IPS DF 4.7 (cell line): Measurements from ENCODE around the gene HEY2.

ENCODE experiments used
- DNase-seq: peaks from one replicate; pipeline ENCODE4 v3.0.0-alpha.2; 2013; ENCODE audit warnings: low spot score; ENCODE audit errors: extremely low read depth

HEY2 gene

DNA sequence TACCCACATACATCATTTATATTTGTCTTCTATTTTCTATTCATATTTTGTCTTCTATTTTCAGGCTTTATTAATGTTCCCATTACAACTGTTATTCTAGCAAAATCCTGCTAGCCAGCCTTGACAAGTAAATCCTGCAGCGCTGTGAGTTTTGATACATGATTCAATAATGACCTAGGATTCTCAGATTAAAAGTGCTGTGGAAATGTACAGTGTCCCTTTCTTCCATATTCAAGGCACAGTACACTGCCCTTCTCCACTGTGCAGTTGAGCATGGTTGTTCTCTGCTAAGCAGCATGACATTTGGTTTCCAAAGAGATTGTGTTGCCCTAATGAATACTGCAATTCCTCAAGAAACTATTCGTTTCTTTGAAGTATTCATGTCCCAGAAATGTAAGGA, 5.8 kb upstream of the HEY2 start:
- DNase-seq, result no peak

GRCh38 chr6:125745281-125746018, 4.0 kb upstream of the HEY2 start:
- peak; percentile 79 for DNase-seq

DNA sequence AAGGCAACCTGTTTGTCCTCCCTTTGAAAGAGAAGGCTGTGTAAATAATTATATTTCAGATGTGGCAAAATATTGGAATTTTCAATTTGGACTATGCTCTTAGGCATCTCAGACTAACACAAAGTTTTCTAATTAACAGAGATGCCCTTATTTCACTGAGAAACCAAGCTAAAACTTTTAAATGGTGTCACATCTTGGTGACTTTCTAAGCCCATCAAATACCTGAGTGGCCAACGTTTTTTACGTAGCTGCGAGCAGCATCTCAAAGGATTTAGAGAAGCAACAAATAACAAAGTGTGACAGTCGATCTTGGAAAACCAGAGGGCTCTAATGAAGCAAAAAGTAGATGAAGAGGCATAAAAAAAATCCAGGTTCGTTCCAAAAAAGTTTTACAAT, 3.4 kb upstream of the HEY2 start:
- DNase-seq, result no peak

- peak; percentile 72 for DNase-seq
Measured at GRCh38 chr6:125746731-125747588, 2.5 kb upstream of the HEY2 start.

GRCh38 chr6:125747589-125748405, 1.6 kb upstream of the HEY2 start:
- no peak for DNase-seq

DNA sequence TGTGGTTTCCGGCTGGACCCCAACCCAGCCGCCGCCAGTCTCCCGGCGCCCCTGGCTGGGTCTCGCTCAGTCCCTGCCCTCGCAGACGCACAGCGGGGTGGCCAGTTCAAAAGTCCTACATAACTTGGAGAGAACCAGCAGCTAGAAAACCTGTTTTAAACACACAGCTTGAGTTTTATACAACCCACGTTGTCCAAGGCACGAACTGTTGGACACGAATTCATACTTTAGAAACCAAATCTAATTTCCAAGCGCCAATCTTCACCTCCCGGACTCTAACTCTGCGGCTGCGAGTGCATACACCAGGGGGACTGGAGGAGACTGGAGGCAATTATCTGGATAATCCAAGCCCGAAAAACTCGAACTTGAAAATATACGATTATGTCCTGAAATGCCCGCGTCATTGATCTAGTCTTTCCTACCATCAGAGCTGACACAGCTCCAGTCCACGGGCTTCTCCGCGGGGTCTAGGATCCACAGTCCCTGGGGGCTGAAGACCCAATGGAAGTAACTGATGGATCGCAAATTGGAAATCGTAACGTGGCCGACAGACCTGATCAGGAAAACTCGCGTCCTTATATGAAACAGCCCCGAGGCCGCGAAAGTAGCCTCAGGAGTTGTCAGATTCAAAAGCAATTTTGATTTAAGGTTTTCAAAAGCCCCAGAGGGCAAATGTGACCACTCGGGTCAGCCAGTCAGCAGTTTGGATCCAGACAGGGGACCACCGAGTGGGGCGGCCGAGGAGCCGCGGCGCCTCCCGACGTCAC, 843 bp upstream of the HEY2 start:
- no peak for DNase-seq

DNA sequence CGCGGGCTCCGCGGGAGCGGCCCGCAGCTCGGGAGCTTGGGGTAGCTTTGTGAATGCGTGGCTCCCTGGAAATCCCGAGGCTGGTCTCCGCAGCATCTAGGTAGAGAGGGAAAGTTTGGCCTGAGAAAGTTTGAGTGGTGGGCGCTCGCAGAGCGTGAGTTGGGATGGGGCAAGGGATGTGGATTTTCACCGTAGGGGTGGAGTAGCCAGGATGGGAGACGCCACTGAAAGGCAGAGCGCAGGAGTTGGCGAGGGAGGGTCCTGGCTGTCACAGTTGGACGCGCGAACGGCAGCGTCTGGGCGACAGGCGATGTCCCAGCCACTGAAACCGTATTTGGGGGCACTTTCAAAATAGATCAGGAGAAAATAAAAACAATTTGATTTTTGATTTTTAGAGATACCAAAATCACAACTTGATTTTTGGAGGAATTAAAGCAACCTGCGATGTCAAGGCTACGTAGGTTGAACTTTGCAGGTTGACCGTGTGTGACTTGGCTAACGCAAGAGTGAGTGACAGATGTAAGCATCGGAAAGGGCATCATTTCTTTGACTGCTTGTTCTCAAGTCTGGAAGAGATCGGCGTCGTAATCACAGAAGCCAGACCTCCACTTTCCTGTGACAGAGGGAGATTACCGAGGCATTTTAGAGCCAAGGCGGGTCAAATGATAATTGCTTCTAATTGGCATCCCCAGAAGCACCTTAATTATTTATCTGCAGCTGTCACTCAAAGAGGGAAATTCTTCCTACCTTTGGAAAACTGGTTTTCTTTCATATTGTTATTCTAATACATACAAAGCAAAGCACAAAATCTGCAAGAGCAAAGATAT, 646 bp downstream of the HEY2 start:
- no peak for DNase-seq

DNA sequence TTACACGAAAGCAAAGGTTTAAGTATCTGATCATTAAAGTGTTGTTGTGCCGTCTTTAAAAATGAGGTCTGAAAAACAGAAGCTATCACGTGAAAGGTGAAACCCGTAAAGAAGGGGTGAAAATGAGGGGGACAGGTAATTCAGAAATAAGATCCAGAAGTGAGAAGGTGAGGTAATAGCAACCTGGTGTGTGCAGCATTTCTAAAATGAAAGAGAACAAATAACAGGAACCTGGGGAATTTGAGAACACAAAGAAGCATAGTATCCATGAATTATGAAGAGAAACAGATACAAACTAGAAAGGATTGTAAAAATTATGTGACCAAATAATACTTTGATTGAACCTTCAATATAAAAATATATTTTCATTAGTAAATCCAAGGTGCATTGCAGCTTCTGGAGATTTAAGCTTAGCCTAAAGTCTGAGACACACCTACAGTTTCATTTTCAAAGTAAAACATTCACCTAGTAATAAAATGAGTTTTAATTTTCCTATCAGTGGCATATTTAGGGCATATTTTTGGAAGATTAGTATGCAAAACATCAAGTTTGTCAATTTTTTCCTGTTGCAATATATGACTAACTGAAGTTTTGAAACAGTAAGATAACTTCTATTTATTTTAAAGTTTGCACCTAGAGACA, 1.4 kb downstream of the HEY2 start:
- DNase-seq, result no peak

DNA sequence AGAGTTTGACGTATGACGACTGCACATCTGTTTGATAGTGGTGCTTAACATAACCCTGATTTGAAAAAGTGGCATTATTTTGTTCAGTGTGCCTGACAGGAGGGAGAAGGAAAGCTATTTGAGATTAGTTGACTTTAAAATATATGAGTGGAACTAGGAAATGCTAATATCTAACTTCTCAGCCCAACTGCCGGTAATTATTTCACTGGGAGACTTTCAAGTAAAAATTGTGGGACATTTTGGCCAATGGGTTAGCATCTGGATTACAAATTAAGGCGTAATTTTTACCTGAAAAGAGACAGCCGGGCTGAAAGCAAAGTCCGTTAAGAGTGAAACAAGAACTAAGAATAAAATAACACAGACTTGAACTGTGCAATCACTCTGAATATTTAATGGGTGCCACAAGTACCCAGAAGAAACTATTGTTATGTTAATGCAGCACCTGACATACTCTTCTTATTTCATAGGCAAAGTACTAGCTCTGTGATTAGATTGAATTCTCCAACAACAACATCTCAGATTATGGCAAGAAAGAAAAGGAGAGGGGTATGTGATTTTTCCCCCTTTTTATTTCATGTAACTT, 2.0 kb downstream of the HEY2 start:
- DNase-seq, result no peak

GRCh38 chr6:125752773-125753172, 3.3 kb downstream of the HEY2 start:
- no peak for DNase-seq

DNA sequence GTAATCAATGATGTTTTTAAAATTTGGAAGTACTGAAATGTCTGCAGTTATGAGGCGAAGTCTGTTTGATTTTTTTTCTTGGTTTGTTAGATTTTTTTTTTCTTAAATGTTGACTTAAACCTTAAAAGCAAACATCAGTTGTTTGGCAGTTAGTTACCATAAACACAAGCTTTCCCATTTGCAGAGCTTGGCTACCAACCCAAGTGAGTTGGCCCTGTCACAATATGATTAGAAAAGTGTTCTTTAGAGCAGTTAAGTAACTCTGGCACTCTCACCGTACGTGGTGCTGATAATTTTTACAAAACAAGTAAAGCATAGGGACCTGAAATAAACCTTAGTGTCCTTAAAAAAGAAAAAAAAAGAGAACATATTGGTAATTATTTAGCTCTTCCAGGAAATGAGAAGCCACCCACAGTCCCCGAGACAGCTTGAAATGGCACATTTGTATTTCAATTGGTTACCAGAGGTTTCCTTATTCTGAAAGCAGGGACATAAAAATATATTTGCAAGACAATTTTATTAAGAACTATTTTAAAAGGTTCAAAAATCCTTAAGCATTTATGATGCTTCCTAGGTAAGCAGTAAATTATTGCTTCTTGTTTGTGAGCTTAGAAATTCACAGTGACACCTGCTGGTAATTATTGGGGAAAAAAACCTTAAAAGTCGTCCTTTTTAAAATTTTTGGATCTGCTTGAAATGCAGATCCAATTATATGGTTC, 3.9 kb downstream of the HEY2 start:
- DNase-seq, result no peak

- no peak for DNase-seq
Measured at GRCh38 chr6:125753937-125754259, 4.5 kb downstream of the HEY2 start.

DNA sequence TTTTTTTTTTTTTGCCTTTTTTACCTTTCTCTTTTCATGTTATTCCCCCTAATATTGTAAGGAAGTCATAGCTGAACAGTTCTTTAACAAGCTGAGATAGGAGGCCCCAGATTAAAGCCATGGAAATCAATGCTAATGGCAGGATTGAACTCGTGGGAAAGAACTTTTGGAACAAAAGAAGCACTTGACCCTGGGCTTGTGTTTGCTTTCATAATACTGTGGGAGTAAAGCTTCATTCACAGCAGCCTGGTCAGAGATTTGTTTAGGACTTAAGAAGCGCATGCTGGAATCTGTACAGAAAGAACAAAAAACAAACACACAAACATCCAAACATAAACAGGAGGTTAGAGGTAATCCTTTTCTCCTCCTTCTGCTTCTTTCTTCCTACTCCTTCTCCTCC, 5.1 kb downstream of the HEY2 start:
- DNase-seq, result no peak

- no peak for DNase-seq
Measured at GRCh38 chr6:125759184-125759902, 9.9 kb downstream of the HEY2 start.

DNA sequence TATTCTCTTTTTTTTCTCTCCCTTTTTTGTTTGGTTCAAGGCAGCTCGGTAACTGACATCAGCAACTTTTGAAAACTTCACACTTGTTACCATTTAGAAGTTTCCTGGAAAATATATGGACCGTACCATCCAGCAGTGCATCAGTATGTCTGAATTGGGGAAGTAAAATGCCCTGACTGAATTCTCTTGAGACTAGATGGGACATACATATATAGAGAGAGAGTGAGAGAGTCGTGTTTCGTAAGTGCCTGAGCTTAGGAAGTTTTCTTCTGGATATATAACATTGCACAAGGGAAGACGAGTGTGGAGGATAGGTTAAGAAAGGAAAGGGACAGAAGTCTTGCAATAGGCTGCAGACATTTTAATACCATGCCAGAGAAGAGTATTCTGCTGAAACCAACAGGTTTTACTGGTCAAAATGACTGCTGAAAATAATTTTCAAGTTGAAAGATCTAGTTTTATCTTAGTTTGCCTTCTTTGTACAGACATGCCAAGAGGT, 10.6 kb downstream of the HEY2 start:
- DNase-seq, result no peak

DNA sequence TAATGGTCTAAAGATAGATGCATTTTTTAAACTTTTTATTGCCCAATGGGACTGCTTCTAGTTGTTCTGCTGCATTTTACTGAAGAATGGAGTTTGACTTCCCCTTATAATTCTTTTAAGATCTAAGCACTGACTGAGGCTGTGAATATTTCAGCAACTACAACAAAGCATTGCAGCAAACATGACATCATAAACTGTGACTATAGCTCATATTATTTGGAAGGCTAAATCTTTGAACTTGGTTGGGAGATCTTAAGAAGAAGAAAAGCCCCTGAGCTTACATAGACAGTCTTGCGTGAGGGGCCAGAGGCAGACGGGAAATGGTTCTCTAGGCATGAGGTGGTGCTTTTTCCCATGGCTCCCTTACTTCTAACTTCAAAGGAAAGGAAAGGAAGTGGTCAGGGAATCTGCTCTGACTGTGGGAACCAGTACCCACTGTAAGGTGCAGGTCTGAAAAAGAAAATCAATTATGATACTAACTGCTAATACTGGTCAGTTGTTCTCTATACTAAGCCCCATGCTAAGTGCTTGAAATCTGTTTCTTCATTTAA, 14.8 kb downstream of the HEY2 start:
- DNase-seq, result no peak

- DNase-seq, result no peak
Measured at GRCh38 chr6:125765944-125766343, 16.5 kb downstream of the HEY2 start.

DNA sequence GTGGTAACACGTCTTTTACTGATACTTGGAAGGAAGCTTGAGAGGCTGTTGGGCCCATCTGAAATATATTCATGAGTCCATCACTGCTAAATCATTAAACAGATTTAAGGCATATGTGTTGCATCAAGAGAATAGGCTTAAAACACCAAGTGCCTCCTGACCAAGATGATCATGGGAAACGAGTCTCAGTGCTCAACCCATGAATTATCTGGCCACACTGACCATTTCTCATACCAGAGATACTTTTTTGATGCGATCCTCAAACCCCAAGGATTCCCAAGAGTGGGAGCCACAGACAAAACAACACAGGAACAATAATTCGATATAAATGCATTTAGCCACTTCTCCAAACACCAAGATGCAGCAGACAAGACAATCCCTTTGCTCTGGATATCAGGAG, 17.2 kb downstream of the HEY2 start:
- no peak for DNase-seq
